ENCODE measurements around the gene EPN1. TPM values are rescaled to one million over a fixed set of nuclear protein-coding genes. Genes with fewer than 3 reads are reported as not detected.

The EPN1 gene
- polyA plus RNA-seq, 4 donors: 66.6 to 152 (median 94.9) TPM

- DNase-seq (ENCODE audit: low read depth in 4 of 4, low spot score in 3 of 4): no peak
These were observed 29.5 kb upstream of the EPN1 start for GRCh38 chr19:55645512-55645881.

- no peak for DNase-seq (ENCODE audit: low read depth in 4 of 4, low spot score in 3 of 4)
These were observed 27.9 kb upstream of the EPN1 start for GRCh38 chr19:55646889-55647731.

DNA sequence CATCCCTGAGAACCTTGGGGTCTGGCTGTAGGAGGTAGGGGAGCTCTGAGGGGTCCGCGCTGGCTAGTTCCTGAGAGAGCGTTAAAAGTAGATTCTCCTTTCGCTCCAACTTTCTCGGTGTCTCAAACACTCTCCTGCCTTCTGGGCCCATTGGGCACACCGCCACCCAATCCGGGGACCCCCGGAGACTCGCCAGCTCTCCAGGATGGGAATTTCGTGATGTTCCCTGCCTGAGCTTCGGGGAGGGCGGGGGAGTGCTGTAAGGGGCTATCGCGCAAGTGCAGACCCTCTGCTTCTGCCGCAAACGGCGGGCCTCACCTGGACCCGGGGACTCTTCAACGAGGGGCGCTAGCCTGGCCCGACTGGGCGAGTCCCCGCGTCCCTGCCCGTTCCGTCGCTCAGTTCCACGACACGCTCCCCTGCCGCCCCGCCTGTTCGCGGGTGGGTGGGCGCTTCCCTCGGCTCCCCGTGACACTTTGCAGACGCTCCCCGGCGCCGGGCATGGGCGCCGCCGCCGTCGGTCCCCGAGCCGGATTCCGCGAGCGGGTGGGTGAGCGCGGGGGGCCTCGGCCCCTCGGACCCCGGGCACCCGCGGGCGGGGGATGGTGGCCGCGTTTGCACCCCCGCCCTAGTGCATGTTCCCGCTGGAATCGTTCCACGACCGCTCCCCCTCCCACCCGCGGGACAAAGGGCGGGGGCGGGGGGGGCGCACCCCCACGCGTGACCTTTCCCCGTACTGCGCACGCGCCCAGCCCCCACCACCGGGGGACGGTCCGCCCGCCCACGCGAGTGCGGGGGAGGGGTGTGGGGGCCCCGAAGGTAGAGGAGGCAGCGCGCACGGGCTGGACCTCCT, 27.1 kb upstream of the EPN1 start, which contains the start of gene CCDC106:
Gene CCDC106, plus strand, starts transcription at position 481 of the 853 bp plus-strand sequence. CDS start 835 bp downstream, outside the sequence.
- peak in 2 of 4 donors; percentile 66 to 68 for DNase-seq (ENCODE audit: low read depth in 4 of 4, low spot score in 3 of 4)

GRCh38 chr19:55648585-55649267, 26.3 kb upstream of the EPN1 start:
- no peak for DNase-seq (ENCODE audit: low read depth in 4 of 4, low spot score in 3 of 4)

- DNase-seq (ENCODE audit: low read depth in 4 of 4, low spot score in 3 of 4): no peak
These were observed 25.5 kb upstream of the EPN1 start for GRCh38 chr19:55649268-55650125.

DNA sequence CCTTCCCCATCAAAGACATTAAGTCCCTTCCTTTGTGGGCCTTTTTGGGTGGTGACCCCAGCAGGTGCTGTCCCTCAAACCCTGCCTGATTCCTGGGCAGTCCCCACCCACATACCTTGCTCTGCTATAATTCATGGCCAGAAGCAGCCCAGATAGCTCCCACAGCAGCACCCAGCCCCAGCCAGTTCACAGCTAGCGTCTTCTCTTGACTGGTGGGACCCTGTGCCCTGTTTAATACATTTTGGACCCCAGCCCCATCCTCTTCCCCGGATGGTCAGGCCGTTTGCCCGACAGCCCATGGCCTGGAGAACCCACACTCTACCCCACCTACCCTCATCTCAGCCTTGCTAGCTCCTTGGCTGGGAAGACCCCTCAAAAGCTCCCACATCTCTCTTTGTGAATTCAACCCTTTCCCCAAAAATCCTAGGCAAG, 24.9 kb upstream of the EPN1 start:
- DNase-seq (ENCODE audit: low read depth in 4 of 4, low spot score in 3 of 4): no peak

- no peak for DNase-seq (ENCODE audit: low read depth in 4 of 4, low spot score in 3 of 4)
These were observed 24.3 kb upstream of the EPN1 start for GRCh38 chr19:55650602-55651230.

- no peak for DNase-seq (ENCODE audit: low read depth in 4 of 4, low spot score in 3 of 4)
These were observed 23.8 kb upstream of the EPN1 start for GRCh38 chr19:55651236-55651635.

DNA sequence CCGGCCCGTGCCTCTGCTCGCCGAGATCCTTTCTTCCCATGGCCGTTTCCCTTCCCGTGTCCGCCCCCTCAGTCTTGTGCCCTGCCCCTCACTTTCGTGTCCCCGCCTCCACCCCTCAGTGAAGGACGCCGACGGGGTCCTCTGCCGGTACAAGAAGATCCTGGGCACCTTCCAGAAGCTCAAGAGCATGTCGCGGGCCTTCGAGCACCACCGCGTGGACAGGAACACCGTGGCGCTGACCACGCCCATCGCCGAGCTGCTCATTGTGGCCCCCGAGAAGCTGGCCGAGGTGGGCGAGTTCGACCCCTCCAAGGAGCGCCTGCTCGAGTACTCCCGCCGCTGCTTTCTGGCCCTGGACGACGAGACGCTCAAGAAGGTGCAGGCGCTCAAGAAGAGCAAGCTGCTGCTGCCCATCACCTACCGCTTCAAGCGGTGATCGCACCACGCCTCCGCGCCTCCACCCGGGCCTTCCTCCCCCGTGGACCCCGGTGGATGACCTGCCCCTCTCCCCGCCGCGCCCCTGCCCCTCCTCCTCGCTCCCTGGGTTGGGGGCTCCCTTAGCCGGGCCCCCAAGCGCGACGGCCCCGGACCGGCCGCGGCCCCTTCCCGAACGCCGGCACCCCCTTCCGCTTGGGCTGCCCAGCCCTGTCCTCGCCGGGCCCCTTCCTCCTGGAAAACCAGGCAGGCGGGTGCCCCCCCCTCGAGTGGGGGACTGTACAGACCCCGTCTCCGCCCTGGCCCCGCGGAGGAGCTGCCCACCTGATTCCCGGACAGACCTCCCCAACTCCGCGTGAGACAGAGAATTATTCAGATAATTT, 22.5 kb upstream of the EPN1 start:
- no peak for DNase-seq (ENCODE audit: low read depth in 4 of 4, low spot score in 3 of 4)

DNA sequence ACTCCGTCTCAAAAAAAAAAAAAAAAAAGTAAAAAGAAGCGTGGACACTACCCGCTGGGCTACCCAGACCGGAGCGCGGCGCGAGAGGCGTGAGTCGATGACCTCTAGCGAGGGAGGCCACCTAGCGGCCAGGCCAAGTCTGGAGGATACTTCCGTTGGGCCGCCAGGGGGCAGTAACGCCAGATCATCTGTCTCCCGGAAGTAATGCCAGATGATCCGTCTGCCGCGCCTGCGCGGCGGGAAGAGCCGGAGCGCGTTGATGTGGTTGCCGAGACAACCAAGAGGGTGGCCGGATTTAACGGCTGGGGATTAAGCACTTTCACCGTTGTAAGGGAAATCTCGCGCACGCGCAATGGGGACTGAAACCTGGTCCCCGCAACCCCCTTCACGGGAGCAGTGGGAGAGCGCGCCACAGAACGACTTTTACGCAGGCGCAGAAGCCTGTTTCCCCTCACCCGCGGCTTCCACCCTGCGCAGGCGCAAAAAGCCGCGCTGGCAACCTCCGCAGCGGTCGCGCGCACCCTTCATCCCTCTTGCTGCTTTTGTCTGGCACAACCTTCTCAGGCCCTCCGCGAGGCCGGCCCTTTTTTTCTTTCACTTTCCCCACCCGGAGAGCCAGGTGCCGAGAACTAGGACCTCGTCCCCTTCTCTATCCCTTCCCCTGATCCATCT, 21.2 kb upstream of the EPN1 start:
- DNase-seq (ENCODE audit: low read depth in 4 of 4, low spot score in 3 of 4): peak; percentile 98 to 100 (median 99)

- peak; percentile 97 to 99 (median 99) for DNase-seq (ENCODE audit: low read depth in 4 of 4, low spot score in 3 of 4)
These were observed 20.6 kb upstream of the EPN1 start for GRCh38 chr19:55654323-55654867.

GRCh38 chr19:55654868-55655647, 20.0 kb upstream of the EPN1 start, which contains the start of gene U2AF2:
Gene U2AF2 (plus strand): TSS chr19:55655035. CDS start chr19:55655105, 70 bp downstream.
- DNase-seq (ENCODE audit: low read depth in 4 of 4, low spot score in 3 of 4): peak in 2 of 4 donors; percentile 59 to 88

GRCh38 chr19:55655648-55656040, 19.4 kb upstream of the EPN1 start:
- DNase-seq (ENCODE audit: low read depth in 4 of 4, low spot score in 3 of 4): no peak

DNA sequence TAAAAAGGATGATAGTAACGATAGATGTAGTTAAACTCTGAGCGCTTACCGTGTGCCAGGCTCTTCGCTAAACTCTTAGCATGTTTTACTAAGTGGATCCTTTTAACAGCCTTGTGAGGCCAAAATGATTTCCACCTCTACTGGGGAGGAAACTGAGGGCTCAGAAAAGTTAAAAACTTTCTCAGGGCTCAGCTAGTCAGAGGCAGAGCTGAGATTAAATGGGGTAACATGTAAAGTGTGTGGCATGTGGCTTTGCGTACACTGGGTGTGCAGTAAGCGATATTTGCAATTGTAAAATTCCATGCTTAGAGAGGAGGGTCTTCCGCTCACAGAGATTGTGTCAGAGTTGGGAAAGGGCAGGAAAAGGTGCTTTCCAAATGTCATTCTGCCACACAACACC, 18.5 kb upstream of the EPN1 start:
- DNase-seq (ENCODE audit: low read depth in 4 of 4, low spot score in 3 of 4): no peak

DNA sequence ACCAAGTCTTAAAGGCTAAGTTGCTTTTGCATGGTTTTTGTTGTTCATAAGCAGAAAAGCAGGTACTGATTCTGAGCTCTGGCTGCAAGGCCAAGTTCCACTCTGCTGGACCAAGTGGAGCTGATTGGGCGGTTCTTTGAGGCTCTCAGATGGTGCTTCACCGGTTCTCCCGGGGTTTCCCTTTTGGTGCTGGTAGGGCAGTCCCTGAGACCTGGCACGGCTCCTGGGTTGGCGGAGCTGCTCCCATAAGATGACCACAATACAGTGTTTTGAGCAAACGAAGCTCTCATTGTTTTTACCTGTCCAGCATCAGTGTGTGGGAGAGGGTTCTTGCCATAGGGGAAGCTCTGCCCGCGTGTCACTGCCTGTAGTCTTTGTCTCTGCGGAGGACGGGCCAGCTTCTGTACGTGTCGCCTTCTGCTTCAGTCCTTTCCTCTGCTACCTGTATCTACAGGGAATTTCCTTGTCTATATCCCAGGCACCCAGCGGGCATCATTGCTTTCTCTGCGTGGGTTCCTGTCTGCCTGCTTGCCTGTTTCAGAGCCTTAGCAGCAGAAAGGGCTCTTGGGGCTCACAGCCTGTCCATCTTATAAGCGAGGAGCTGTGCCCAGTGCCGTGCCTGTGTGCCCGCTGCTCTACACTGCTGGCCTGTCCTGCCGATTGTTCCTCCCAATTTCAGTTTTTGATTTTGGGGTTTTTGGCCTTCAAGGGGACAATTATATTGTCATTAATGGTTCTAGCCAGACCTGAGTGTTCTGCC, 17.9 kb upstream of the EPN1 start:
- DNase-seq (ENCODE audit: low read depth in 4 of 4, low spot score in 3 of 4): no peak

GRCh38 chr19:55658846-55659459, 16.1 kb upstream of the EPN1 start:
- no peak for DNase-seq (ENCODE audit: low read depth in 4 of 4, low spot score in 3 of 4)

All from left renal pelvis (tissue), 4 donors.